DMS114 treated with DMSO at 0.1 percent for 48 hours (cell line): ENCODE results near the gene CBR1.

Experiments used
- DNase-seq: peaks from one replicate; lab custom pipeline; 2025; ENCODE audit not compliant: unreplicated experiment; lab: John Stamatoyannopoulos, UW

CBR1 gene

GRCh38 chr21:36069713-36070583, at the start of gene CBR1:
Gene CBR1, plus strand, starts transcription at chr21:36070024. Its CDS starts 92 bp downstream, at chr21:36070116.
- peak; percentile 67 for DNase-seq

- DNase-seq: no peak
Measured at GRCh38 chr21:36021251-36021837, 48.5 kb upstream of the CBR1 start.

- no peak for DNase-seq
Measured at GRCh38 chr21:36022427-36023091, 47.3 kb upstream of the CBR1 start.

GRCh38 chr21:36023092-36023480, 46.7 kb upstream of the CBR1 start:
- no peak for DNase-seq

- DNase-seq: no peak
Measured at GRCh38 chr21:36024782-36025181, 45.0 kb upstream of the CBR1 start.

GRCh38 chr21:36027347-36027746, 42.5 kb upstream of the CBR1 start:
- DNase-seq: no peak

- DNase-seq: peak; percentile 39
Measured at GRCh38 chr21:36028127-36029069, 41.4 kb upstream of the CBR1 start.

- DNase-seq: no peak
Measured at GRCh38 chr21:36029309-36029708, 40.5 kb upstream of the CBR1 start.

GRCh38 chr21:36030581-36031189, 39.1 kb upstream of the CBR1 start:
- no peak for DNase-seq

GRCh38 chr21:36032647-36033406, 37.0 kb upstream of the CBR1 start:
- DNase-seq: no peak

- DNase-seq: no peak
Measured at GRCh38 chr21:36034211-36034913, 35.5 kb upstream of the CBR1 start.

GRCh38 chr21:36035381-36035791, 34.4 kb upstream of the CBR1 start:
- DNase-seq: no peak

- no peak for DNase-seq
Measured at GRCh38 chr21:36038701-36039497, 30.9 kb upstream of the CBR1 start.

GRCh38 chr21:36039861-36040260, 30.0 kb upstream of the CBR1 start:
- DNase-seq: no peak

- no peak for DNase-seq
Measured at GRCh38 chr21:36040389-36040788, 29.4 kb upstream of the CBR1 start.

- DNase-seq: no peak
Measured at GRCh38 chr21:36041910-36042309, 27.9 kb upstream of the CBR1 start.

GRCh38 chr21:36044056-36044455, 25.8 kb upstream of the CBR1 start:
- no peak for DNase-seq

- DNase-seq: no peak
Measured at GRCh38 chr21:36045993-36046392, 23.8 kb upstream of the CBR1 start.
